ENCODE results near the gene POLK.
"Not testable (repeated sequence)": the region's sequence is repeated elsewhere in the genome, so short reads cannot be mapped to it uniquely, and the experiment has no call there.

Gene POLK

DNA sequence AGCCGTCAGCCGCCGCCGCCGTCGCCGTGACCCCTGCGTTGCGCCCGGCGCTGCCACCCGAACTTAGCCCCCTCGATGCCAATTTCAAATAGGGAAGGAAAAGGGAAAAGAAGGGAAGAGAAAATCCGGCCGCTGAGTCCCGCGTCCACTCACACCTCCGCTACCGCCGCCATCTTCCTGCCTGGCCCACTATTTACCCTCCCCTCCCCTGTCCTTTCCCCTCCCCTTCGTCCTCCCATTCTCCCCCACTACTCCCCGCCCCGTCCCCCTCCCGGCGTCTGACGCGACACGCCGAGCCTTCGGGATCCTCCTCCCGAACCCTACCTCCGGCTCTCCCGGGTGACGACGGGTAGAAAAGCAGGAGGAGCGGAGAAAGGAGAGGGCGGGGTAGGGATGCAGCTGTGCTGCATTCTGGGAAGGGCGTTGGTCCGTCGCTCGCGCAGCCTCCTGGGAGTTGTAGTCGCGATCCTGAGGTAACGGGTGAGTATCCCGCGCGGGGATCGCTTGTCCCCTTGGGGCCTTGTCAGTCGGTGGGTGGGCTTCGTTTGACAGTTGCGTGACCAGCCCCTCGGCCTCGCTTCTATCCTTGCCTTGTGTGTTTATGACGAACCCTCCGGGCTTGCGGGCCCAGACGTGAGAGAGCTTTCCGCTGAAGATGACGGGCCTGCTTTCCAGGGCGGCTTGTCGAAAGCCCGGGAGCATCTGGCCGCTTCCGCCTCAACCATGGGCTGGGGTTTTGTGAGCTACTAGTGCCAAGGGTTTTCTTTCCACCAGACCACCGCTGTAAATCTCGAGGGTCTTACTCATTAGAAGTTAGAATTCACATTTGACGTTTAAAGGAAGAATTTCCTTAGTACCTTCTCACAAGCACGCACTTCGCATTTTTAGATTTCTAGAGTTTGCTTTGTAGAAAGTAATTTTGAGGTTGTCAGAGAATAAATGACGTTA, at the start of gene POLK, which contains the start of gene CERT1:
Gene POLK (plus strand): TSS at position 457 of the 948 bp plus-strand sequence.
Gene CERT1 (minus strand): TSS at position 195 of the 948 bp plus-strand sequence. CDS start 422 bp downstream, outside the sequence.
- DNase-seq = peak; percentile 93

GRCh38 chr5:75463726-75464125, 48.0 kb upstream of the POLK start:
- no peak for DNase-seq

GRCh38 chr5:75465480-75465879, 46.2 kb upstream of the POLK start:
- DNase-seq = no peak

- DNase-seq = no peak
These were observed 45.5 kb upstream of the POLK start for GRCh38 chr5:75466006-75466716.

DNA sequence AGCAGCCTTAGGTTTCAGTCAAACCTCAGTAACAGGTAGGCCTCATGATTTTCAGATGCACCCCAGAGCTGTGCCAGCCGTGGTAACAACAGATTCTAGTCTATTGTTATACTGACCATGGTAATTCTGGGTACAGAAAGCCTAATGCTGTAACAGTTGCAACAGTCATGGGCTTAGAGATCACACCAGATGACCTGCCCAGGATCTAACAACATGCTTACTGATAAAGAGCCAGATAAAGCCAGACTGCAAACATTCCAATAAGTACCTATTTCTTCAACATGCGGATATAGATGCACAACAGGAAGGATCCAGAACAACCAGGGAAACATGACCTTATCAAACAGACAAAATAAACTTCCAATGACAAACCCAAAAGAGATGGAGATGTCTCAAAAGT, 43.1 kb upstream of the POLK start:
- no peak for DNase-seq

- no peak for DNase-seq
These were observed 42.7 kb upstream of the POLK start for GRCh38 chr5:75469017-75469416.

DNA sequence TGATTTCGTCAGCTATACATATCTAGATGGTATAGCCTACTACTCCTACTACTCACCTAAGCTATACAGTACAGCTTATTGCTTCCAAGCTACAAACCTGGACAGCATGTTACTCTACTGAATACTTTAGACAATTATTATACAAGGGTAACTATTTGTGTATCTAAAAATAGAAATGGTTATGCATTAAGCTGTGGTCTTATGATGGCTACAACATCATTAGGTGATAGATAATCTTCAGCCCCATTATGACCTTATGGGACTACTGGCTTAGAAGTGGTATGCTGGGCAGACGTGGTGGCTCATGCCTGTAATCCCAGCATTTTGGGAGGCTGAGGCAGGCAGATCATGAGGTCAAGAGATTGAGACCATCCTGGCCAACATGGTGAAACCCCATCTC, 40.5 kb upstream of the POLK start:
- no peak for DNase-seq

DNA sequence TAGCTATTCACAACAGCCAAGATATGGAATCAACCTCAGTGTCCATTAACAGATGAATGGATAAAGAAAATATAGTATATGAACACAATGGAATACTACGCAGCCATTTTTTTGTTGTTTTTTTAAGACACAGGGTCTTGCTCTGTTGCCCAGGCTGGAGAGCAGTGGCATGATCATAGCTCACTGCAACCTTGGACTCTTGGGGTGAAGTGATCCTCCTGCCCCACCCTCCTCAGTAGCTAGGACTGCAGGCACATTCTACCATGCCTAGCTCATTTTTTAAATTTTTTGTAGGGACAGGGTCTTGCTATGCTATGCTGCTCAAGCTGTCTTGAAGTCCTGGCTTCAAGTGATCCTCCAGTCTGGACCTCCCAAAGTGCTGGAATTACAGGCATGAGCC, 38.7 kb upstream of the POLK start:
- DNase-seq = no peak

DNA sequence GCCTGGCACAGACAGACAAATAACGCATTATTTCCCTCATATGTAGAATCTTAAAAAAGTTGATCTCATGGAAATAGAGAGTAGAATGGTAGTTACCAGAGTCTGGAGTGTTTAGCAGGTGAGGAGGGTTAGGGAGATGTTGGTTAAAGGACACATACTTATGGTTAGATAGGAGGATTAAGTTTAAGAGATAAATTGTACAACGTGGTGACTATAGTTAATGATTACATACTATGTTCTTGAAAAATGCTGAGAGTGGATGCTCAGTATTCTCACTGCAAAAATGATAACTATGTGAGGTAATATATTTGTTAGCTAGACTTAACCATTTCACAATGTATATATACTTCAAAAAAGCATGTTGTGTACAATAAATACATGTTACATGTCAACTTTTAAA, 38.2 kb upstream of the POLK start:
- DNase-seq = no peak

GRCh38 chr5:75475364-75475763, 36.3 kb upstream of the POLK start:
- no peak for DNase-seq

DNA sequence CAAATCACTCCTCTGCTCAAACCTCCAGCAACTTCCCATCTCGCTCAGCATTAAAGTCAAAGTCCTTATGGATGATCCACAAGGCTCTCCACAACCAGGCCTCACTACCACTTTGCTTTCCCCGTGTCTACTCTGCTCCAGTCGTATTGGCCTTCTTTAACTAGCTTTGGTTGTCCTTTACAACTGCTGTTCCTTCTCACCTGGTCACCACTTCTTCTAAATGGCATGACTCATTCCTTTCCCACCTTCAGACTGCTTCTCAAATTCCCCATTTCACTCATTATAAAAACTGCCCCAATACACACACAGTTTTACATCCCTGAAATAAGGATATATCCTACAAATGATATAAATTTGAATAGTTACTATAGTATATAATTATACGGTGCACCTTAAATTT, 30.7 kb upstream of the POLK start:
- no peak for DNase-seq

GRCh38 chr5:75482482-75482881, 29.2 kb upstream of the POLK start:
- DNase-seq = no peak

DNA sequence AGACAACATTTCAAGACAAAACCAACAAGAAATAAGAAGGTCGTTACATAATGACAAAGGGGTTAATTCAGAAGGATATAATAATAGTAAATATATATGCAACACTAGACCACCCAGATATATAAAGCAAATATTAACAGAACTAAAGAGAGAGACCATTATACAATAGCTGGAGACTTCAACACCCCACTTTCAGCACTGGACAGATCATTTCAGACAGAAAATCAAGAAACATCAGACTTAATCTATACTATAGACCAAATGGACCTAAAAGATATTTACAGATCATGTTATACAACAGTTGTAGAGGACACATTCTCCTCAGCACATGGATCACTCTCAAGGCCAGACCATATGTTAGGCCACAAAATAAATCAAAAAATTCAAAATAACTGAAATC, 27.1 kb upstream of the POLK start:
- DNase-seq = no peak

DNA sequence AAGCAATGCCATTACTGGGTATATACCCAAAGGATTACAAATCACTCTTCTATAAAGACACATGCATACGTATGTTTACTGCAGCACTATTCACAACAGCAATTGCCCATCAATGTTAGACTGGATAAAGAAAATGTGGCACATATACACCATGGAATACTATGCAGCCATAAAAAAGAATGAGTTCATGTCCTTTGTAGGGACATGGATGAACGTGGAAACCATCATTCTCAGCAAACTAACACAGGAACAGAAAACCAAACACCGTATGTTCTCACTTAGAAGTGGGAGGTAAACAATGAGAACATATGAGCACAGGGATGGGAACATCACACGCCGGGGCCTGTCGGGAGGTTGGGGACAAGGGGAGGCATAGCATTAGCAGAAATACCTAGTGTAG, 21.8 kb upstream of the POLK start:
- DNase-seq = not testable (repeated sequence)

GRCh38 chr5:75491621-75492020, 20.1 kb upstream of the POLK start:
- DNase-seq = no peak

DNA sequence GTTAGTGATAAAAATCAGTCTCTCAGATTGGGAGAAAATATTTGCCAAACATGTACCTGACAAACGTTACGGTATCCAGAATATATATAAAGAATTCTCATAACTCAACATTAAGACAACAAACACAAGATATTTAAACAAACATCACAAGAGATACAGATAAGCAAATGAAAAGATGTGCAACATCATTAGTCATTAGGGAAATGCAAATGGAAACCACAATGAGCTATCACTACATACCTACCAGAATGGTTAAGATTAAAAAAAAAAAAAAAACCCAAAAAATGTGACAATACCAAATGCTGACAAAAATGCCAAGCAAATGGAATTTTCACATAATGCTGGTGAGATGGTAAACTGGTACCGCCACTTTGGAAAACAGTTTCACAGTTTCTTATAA, 15.7 kb upstream of the POLK start:
- DNase-seq = no peak

DNA sequence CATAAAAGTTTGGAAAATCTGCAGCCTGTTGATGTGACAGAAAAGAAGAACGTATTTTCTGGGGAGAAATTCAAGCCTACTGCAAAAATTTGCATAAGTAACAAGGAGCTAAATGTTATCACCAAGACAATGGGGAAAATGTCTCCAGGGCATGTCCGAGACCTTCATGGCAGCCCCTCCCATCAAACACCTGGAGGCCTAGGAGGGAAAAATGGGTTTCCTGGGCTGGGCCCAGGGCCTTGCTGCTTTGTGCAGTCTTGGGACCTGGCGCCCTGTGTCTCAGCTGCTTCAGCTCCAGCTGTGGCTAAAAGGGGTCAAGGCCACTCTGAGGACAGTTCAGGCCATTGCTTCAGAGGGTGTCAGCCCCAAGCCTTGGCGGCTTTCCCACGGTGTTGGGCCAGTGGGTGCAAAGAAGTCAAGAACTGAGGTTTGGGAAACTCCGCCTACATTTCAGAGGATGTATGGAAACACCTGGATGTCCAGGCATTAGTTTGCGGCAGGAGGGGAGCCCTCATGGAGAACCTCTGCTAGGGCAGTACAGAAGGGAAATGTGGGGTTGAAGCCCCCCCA, 13.4 kb upstream of the POLK start:
- no peak for DNase-seq

GRCh38 chr5:75498875-75499274, 12.8 kb upstream of the POLK start:
- not testable (repeated sequence) for DNase-seq

- DNase-seq = not testable (repeated sequence)
These were observed 6.6 kb upstream of the POLK start for GRCh38 chr5:75505112-75505511.

- DNase-seq = no peak
These were observed 3.9 kb upstream of the POLK start for GRCh38 chr5:75507841-75508240.

DNA sequence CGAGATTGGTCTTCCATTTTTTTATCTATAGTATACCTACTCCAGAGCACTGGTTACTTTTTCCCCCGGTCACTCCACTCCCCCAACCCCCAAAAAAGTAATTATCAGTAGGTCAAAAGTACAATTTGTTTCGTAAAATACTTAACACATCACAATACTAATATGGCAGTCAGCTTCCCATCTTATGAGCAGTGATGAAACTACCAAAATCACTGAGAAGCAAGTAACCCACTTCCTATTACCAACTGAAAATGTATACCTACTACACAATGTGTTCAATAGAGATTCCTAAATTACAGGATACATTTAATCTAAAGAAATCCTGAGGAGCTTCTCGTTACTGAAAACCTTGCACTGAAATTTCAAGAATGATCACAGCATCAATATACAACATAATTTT, 2.1 kb upstream of the POLK start:
- DNase-seq = no peak

- no peak for DNase-seq
These were observed 1.7 kb upstream of the POLK start for GRCh38 chr5:75509956-75510355.

DNA sequence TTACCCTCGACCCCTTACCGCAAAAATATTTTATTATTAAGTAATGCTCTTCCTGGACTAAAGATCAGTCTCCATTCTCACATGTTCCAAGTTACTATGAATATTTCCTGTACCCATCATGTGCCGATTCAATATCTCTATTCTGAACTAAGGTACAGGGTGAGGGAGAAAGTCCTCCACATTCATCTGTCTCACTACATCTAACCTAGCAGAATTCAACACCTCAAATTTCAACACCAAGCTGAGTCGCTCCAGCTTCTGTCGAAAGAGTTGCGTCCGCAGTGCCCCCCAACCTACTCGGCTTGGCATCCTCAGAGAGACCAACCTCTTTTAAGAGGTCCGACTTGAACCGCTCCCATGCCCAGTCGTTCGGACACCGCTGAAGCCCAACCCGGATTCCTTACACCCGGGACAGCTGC, 1.3 kb upstream of the POLK start:
- no peak for DNase-seq
